SK-MEL-5 (cell line): ENCODE measurements around the gene NUDT16L1. TPM values are rescaled to one million over a fixed set of nuclear protein-coding genes. Genes with fewer than 3 reads are reported as not detected.

Experiments used
- DNase-seq: peaks from one replicate; pipeline ENCODE4 v3.0.0-alpha.2; 2016; ENCODE audit warnings: low read depth, low spot score
- in situ Hi-C: cut with HindIII; loops from 2 replicates; pipeline ENCODE4 v1.10.0; 2016; ENCODE audit warnings: low sequenced_read_pairs, high pct_unique_total_duplicates, low pct_unique_long_range_greater_than_20kb
- total RNA-seq: library from RNA; depleted of rRNA; stranded (reverse); fragments of >200 nt; shearing (Covaris generic); gene quantifications from 2 replicates; pipeline ENCODE4 v1.2.3, GENCODE V29; 2014

The NUDT16L1 gene
- total RNA-seq, 1 experiment from 2014 or later, result 28.8 TPM

- no peak for DNase-seq
These were observed 32.8 kb upstream of the NUDT16L1 start for GRCh38 chr16:4660454-4661007.

GRCh38 chr16:4661661-4662060, 31.7 kb upstream of the NUDT16L1 start:
- DNase-seq, result no peak
- in situ Hi-C loops, result no loop called here

More at GRCh38 chr16:4660454-4661007, 32.8 kb upstream of the NUDT16L1 start:
- in situ Hi-C loops, result no loop called here

GRCh38 chr16:4663465-4663776, 29.9 kb upstream of the NUDT16L1 start:
- no peak for DNase-seq
- in situ Hi-C loops, result no loop called here

GRCh38 chr16:4663777-4664465, 29.4 kb upstream of the NUDT16L1 start:
- in situ Hi-C loops, result no loop called here
- peak; percentile 58 for DNase-seq

GRCh38 chr16:4664538-4665418, 28.6 kb upstream of the NUDT16L1 start:
- DNase-seq, result no peak
- in situ Hi-C loops, result no loop called here

- no peak for DNase-seq
- in situ Hi-C loops, result no loop called here
These were observed 26.7 kb upstream of the NUDT16L1 start for GRCh38 chr16:4666537-4667202.

GRCh38 chr16:4667203-4667963, 26.0 kb upstream of the NUDT16L1 start:
- DNase-seq, result no peak

GRCh38 chr16:4668313-4668960, 24.9 kb upstream of the NUDT16L1 start:
- in situ Hi-C loops, result no loop called here
- no peak for DNase-seq

More at GRCh38 chr16:4667203-4667963, 26.0 kb upstream of the NUDT16L1 start:
- in situ Hi-C loops, result no loop called here

- no peak for DNase-seq
- in situ Hi-C loops, result no loop called here
These were observed 19.8 kb upstream of the NUDT16L1 start for GRCh38 chr16:4673387-4674046.

GRCh38 chr16:4674926-4675530, 18.3 kb upstream of the NUDT16L1 start:
- no peak for DNase-seq
- in situ Hi-C loops, result no loop called here

- no peak for DNase-seq
- in situ Hi-C loops, result no loop called here
These were observed 17.2 kb upstream of the NUDT16L1 start for GRCh38 chr16:4675864-4676786.

- DNase-seq, result no peak
- in situ Hi-C loops, result no loop called here
These were observed 16.5 kb upstream of the NUDT16L1 start for GRCh38 chr16:4676831-4677230.

GRCh38 chr16:4677390-4677789, 16.0 kb upstream of the NUDT16L1 start:
- DNase-seq, result no peak
- in situ Hi-C loops, result no loop called here

- in situ Hi-C loops, result no loop called here
- DNase-seq, result no peak
These were observed 15.4 kb upstream of the NUDT16L1 start for GRCh38 chr16:4677994-4678393.

- DNase-seq, result no peak
- in situ Hi-C loops, result no loop called here
These were observed 14.8 kb upstream of the NUDT16L1 start for GRCh38 chr16:4678596-4678995.
